H4 (cell line): ENCODE measurements around the gene HHEX. TPM values are rescaled to one million over a fixed set of nuclear protein-coding genes. Genes with fewer than 3 reads are reported as not detected.
"Not testable (repeated sequence)": the region's sequence is repeated elsewhere in the genome, so short reads cannot be mapped to it uniquely, and the experiment has no call there.

Experiments used
- DNase-seq: peaks from one replicate; pipeline ENCODE4 v3.0.0-alpha.2; 2015; ENCODE audit warnings: low spot score
- total RNA-seq: library from RNA; depleted of rRNA; stranded (reverse); fragments of >200 nt; shearing (Covaris generic); gene quantifications from 2 replicates; pipeline ENCODE4 v1.2.3, GENCODE V29; 2014; rRNA removed

The HHEX gene
- total RNA-seq, 1 experiment from 2014 or later, result not detected

DNA sequence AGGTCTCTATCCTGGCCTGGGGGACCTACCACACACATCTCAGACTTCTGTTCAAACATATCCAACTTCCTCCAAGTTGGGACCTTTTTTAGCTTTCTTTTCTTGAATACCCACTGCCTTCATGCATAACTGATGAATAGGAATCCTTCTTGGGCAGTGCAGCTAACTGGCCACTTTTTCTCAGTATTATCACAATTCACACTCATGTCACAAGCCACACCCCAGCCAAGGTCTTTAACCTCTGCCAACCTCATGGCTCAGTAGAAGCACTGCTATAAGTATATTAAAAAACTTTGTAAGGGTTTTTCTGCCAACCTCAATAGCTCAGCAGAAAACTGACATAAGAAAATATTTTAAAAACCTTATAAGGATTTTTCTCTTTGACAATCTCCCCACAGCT lies 44.5 kb downstream of the HHEX start:
- no peak for DNase-seq

- no peak for DNase-seq
These were observed 46.2 kb downstream of the HHEX start for GRCh38 chr10:92735938-92736337.

DNA sequence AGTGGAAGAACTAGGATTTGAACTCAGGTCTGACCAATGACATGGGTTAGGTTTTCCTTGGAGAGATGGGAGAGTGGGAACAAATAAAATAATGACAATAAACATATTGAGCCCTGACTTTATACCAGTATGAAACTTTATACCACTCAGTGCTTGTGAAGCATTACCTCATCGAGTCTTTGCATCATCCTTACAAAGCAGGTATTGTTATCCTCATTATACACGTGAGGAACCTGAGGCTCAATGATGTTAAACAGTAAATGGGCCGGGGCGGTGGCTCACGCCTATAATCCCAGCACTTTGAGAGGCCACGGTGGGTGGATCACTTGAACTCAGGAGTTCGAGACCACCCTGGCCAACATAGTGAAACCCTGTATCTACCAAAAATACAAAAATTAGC lies 47.7 kb downstream of the HHEX start:
- DNase-seq, result no peak

DNA sequence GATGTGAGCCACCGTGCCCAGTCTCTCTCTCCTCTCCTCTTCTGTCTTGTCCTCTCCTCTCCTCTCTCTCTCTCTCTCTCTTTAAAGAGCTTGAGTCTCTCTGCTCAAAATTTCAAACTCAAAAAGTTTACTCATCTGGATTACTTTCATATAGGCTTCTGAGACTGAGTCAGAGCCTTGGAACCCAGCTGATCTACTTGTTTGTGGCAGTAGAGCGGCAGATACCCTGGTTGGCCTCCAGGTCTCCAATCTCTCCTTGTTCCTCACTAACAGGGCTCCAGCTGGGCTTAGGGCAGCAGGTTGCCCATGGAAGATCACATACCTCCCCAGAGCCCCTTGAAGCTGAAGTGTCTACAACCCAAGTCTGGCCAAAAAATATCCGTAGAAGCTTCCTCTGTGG lies 51.0 kb downstream of the HHEX start:
- DNase-seq, result no peak

DNA sequence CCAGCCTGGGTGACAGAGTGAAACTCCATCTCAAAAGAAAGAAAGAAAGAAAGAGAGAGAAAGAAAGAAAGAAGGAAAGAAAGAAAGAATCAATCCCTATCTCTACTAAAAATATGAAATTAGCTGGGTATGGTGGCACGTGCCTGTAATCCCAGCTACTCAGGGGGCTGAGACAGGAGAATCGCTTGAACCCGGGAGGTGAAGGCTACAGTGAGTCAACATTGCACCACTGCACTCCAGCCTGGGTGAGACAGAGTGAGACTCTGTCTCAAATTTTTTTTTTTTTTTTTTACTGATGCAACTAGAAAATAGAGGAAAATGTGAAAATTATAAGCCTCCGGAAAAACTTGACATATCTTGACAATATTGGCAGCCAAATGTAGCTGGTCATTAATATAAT lies 52.0 kb downstream of the HHEX start:
- DNase-seq, result not testable (repeated sequence)

DNA sequence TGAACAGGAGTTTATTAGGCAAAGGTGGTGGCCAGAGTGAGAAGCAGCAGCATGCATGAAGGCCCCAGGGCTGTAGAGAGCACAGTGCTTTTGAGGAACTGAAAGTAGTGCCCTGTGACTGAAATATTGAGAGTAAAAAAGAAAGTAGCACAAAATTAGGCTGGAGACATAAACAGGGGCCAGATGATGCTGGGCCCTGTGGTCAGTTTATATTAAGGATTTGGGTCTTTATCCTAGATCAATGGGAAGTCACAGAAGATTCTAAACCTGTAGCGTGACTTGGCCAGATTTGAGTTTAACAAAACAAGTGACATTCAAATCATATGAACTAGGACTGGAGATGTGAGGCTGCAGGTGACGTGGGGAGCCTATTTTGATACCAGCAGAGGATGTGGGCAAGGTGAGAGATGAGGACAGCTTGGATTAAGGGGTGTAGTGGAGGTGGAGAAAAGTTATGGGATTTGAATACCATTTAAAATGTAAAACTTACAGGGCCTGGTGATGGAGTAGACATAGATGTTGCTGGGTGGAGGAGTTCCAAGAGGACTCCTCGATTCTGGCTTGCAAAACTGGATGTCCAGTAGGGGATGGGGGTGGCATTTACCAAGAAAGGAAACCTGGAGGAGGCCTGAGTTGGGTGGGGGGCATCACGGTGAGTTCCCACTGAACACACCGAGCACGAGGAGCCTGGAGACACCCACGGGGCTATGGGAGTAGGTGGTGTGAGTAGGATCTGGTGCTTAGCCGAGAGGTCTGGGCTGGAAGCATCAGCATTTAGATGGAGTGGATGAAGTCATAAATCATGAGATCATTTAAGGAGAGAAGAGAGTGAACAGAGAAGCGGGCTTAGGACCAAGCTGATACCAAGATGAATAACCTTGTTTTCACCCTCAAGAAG lies 52.8 kb downstream of the HHEX start:
- DNase-seq, result no peak

Other genes starting within 250 kb of the HHEX start
- 37.5 and 45.8 TPM in 2 replicates for gene IDE, start 115.9 kb upstream of the HHEX start, total RNA-seq
- gene KIF11, start 96.8 kb upstream of the HHEX start, total RNA-seq, result 37.5 and 42.6 TPM in 2 replicates
- 6.9 and 8.8 TPM in 2 replicates for gene EXOC6, start 158.6 kb downstream of the HHEX start, total RNA-seq